Activated CD8-positive, alpha-beta memory T cell treated with anti-CD3 and anti-CD28 coated beads, Interleukin-2, amount 50 U/mL, for 4 hours (primary cell): ENCODE data around the gene UAP1L1.

Experiments
- DNase-seq: peaks from one replicate; pipeline ENCODE4 v3.0.0-alpha.2; 2020

Gene UAP1L1

DNA sequence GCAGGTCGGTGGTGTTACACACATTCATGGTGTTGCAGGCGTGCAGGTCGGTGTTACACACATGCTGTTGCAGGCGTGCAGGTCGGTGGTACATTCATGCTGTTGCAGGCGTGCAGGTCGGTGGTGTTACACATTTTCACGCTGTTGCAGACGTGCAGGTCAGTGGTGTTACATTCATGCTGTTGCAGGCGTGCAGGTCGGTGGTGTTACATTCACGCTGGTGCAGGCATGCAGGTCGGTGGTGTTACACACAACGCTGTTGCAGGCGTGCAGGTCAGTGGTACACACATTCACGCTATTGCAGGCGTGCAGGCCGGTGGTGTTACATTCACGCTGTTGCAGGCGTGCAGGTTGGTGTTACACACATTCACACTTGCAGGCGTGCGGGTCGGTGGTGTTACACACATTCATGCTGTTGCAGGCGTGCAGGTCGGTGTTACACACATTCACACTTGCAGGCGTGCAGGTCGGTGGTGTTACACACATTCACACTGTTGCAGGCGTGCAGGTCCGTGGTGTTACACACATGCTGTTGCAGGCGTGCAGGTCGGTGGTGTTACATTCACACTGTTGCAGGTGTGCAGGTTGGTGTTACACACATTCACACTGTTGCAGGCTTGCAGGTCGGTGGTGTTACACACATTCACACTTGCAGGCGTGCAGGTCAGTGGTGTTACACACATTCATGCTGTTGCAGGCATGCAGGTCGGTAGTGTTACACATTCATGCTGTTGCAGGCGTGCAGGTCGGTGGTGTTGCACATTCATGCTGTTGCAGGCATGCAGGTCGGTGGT lies 26.1 kb downstream of the UAP1L1 start:
- no peak for DNase-seq

DNA sequence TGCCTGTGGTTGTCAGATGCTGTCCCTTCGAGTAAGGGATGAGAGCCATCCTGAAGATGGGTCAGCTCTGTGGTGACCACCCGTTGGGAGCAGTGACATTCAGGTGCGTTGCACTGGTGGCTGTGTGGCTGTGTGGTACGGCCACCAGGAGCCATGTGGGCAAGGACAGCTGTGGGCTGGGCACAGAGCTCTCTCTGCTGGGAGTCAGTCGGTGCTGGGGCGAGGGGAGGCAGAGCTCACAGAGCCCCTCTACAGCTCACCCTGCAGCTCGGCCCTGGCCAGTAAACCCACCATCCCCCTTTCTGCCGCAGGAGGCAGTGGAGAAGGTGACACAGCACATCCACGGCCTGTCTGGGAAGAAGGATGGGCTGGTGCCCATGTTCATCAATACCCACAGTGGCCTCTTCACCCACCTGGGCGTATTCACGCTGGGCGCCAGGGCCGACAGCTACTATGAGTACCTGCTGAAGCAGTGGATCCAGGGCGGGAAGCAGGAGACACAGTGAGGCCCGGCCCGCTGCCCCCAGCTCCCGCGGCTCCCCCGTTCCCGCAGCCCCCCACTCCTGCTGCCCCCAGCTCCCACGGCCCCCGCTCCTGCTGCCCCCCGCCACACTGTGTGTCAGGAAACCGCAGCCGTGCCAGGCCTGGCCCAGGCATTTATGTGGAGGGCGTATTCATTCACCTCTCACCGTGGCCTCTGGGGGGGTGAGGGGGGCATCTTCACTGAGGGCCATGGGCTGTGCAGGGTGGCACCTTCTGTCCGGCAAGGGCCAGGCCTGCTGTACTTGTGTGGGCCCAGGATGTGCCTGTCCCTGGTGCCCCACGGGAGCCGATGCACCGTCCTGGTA lies 28.7 kb downstream of the UAP1L1 start:
- DNase-seq: no peak

GRCh38 chr9:137106662-137107250 lies 29.4 kb downstream of the UAP1L1 start:
- no peak for DNase-seq

GRCh38 chr9:137107312-137107921 lies 30.1 kb downstream of the UAP1L1 start:
- DNase-seq: no peak

DNA sequence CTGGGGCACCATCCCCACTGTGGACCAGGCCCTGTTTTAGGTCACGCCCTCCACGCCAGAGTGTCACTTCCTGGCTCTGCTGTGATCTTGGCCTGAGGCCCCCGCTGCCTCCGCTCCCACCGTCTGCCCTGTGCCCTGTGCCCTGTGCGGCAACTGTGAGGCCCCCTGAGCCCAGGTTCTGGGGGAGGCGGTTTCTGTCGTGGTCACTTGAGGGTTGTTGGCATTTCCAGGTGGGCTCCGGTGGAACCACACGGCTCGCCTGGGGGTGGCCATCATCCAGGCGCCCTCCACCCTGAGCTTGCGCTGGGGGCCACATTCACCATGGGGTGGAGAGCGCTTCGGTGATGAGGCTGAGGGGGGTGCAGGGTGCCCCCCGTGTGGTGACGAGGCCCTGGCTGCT lies 30.7 kb downstream of the UAP1L1 start:
- no peak for DNase-seq

DNA sequence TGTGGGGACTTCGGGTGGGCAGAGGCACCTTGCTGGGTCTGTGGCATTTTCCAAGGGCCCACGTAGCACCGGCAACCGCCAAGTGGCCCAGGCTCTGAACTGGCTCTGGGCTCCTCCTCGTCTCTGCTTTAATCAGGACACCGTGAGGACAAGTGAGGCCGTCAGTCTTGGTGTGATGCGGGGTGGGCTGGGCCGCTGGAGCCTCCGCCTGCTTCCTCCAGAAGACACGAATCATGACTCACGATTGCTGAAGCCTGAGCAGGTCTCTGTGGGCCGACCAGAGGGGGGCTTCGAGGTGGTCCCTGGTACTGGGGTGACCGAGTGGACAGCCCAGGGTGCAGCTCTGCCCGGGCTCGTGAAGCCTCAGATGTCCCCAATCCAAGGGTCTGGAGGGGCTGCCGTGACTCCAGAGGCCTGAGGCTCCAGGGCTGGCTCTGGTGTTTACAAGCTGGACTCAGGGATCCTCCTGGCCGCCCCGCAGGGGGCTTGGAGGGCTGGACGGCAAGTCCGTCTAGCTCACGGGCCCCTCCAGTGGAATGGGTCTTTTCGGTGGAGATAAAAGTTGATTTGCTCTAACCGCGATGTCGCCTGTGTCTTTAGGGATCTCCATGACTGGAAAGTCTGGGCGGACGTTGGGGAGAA lies 31.4 kb downstream of the UAP1L1 start:
- DNase-seq: no peak

- no peak for DNase-seq
These were observed 32.2 kb downstream of the UAP1L1 start for GRCh38 chr9:137109250-137110146.

DNA sequence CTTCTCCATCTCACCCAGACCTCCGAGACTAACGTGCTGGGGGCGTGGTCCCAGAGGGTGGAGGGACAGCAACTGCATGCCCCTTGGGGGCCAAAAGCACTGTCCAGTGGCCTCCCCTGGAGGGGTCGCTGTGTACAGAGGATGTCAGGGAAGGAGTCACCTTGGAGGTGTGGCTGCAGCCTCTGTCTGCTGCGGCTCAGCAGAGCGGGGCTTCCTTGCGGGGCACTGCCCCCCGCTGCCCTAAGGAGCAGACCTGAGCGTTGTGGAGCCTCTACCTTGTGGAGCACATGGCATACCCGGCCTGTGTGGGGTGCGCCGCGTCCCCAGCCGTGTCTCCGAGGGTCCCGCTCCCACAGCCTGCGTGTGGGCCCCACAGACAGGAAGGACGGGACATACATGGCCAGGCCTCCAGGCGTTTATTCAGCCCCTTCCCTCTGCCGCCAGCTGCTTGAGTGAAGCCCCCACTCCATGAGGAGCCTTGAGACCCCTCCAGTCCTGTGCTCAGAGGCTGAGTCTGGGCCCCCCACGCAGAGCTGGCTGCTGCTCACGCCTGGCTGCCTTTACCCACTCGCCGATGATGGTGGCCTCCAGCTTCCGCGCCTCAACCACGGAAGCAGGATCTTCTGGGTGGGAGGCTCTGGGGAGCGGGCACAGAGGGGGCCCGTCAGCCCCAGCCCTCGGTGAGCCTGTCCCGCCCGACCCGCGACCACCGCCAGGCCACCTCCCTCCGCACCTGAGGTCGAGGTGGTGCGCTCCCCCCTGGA lies 33.0 kb downstream of the UAP1L1 start:
- DNase-seq: no peak

DNA sequence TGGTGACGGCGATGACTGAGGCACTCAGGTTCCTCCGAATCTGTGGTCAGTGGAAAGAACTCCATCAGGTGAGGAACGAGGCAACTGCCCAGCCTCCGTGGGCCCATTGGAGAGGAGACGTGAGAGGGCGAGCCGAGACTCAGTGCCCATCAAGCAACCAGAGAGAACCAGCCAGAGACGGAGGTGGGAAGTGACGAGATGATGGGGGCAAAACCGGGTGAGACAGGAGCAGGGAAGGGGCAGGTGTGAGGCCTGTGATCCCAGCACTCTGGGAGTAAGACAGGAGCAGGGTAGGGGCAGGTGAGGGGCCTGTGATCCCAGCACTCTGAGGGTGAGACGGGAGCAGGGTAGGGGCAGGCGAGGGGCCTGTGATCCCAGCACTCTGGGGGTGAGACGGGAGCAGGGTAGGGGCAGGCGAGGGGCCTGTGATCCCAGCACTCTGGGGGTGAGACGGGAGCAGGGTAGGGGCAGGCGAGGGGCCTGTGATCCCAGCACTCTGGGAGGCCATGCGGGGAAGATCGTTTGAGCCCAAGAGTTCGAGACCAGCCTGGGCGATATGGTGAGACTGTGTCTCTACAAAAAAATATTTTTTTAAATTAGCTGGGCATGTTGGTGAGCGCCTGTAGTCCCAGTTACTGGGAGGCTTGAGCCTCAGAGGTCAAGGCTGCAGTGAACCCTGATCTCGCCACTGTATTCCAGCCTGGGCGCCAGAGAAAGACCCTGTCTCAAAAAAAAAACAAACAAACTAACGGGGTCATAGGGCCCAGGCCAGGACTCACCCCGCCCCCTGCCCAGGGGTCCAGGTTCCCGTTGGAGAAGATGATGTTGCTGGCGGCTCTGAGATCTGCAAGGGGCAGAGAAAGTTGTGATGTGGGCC lies 33.8 kb downstream of the UAP1L1 start:
- no peak for DNase-seq

GRCh38 chr9:137111788-137112563 lies 34.7 kb downstream of the UAP1L1 start:
- DNase-seq: no peak

- no peak for DNase-seq
These were observed 35.5 kb downstream of the UAP1L1 start for GRCh38 chr9:137112564-137113384.

DNA sequence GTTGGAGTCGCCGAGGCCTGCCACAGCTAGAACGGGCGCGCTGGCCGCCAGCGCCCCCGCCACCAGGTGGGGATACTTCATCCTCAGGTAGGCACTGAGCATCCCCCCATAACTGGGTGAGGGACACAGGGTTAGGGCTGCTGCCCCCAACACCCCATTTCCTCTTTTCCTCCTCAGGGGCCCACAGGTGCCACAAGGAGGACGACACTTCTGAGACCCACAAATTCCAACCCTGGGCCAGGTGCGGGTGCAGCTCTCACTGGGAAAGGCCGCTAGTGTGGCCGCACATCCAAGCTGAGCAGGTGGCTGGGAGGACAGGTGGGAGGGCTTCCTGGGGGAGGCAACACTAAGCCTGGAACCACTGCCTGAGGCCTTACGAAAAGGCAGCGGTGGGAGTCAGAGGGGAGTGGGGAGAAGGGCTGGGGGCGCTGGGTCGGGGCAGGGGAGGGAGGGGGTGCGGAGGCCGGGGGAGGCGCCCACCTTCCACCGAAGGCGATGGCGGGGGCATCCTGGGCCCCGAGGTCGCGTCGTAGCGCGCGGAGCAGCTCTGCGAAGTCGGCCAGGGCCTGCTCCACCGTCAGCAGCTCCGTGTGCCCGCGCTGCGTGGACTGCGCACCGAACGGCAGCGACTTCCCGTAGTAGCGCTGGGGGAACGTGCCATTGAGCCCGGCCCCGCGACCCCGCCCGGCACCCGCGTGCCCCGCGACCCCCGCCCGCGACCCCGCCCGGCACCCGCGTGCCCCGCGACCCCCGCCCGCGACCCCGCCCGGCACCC lies 36.3 kb downstream of the UAP1L1 start:
- no peak for DNase-seq

GRCh38 chr9:137114220-137114612 lies 36.9 kb downstream of the UAP1L1 start:
- DNase-seq: no peak

DNA sequence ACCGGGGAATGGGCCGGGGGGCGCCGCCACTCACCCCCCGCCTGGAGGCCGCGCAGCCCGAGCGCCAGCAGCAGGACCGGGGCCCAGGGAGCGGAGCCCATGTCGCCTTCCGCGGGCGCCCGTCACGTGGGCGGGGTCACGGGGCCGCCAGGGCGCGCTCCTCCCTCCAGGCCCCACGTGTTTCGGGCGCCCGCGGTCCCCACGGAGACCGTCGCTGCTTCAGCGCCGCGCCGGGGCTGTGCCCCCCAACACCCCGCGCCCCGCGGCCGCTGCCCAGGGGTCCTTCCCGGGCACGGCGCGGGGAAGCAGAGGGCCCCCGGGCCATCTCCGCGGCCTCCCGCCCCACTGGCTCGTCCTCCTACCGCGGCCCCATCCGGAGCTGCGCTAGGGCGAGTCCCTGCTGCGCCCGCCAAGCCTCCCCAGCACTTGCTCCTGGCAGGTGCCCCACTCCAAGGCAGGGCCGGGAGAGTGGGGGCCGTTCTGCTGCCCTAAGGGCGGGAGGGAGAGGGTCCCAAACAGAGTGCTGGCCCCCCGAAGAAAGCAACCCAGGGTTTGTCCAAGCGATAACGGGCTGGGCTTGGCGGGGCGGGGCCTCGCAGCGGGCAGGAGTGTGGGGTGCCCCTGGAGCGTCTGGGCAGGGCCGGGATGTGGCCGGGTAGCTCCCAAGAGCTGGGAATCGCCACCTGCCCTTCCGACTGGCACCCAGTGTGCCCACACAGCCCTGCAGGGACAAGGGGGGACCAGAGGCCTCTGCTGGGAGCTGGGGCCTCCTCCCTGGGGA lies 37.5 kb downstream of the UAP1L1 start, which contains the start of gene DPP7:
Gene DPP7 (minus strand): TSS at position 121 of the 781 bp plus-strand sequence. CDS start 20 bp downstream, at position 101.
- DNase-seq: peak; percentile 83

- DNase-seq: no peak
These were observed 38.2 kb downstream of the UAP1L1 start for GRCh38 chr9:137115394-137116026.

DNA sequence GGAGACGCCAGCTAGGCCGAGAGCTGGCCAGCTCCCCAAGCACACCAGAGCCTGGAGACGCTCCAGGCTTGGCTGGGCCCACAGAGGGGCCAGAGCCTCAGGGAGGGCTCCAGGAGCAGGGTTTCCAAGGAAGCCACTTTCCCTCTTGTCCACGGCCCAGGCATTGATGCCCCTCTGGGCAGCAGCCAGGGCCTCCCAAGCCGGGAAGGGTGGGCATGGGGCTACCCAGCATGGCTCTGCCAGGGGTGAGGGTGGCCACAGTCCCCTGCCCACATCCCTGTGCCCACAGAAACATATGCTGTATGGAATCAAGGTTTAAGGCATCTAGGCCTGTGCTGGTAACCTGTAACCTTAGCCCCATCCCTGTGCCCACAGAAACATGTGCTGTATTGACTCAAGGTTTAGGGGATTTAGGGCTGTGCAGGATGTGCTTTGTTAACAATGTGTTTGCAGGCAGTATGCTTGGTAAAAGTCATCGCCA lies 38.8 kb downstream of the UAP1L1 start:
- no peak for DNase-seq
